Measurements from ENCODE around the gene CCDC142.

The CCDC142 gene

DNA sequence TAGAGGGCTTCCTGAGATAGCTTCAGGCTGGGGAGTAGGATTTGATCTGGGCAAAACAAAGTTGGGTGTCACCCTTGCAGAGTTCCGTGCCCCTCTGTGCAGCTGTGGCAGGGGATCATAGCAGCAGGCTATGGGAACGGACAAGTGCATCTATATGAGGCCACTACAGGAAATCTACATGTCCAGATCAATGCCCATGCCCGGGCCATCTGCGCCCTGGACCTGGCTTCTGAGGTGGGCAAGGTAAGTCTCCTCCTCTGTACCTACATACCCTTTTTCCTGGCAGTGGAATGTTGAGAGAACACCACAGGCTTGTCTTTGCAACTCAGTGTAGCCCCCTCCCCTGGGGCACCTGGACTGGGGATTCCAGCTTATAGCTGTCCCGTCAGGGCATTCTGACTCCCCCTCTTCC, 57.8 kb downstream of the CCDC142 start:
- no peak overlapping the region for H3K27ac ChIP-seq
- no peak for TF ChIP-seq CTCF (IDR thresholded peaks at IDR 0.05)
- DNase-seq (ENCODE audit: low spot score): no peak
- no peak overlapping the region for H3K4me3 ChIP-seq

DNA sequence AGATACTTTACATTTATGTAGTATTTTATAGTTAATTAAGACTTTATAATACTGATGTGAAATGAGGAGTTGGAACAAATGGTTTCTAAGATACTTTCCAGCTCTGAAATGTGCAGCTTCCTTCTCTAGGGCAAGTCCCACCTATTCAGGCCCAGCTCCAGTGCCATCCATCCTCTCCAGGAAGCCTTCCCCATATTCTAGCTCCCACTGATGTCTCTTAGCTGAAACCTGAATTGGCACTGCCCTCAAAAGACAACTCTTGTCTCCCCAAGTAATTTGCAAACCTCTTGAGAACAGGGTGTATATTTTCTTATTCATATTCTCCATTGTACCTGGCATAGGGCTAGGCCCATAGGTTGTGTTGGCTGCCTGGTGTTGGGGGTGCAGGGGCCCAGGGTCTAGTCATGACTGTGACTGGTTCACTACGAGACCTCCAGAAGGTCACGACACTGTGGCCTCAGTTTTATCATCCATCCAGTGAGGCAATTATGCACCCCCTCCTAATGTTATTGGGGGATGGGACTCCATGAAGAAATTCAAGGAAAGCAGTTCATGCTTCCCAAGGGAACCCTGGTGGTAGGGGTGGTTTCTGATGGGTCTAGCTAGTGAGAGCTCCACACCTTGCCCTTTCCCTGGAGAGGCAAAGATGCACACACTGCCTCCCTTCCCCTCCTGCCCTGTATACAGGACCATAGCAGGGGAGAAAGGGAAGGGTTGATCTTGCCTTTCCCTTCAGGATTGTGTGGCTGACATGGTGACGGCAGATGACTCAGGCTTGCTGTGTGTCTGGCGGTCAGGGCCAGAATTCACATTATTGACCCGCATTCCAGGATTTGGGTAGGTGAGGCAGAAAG, 58.4 kb downstream of the CCDC142 start:
- DNase-seq (ENCODE audit: low spot score): no peak
- H3K27ac ChIP-seq: no peak overlapping the region
- H3K4me3 ChIP-seq: no peak overlapping the region
- TF ChIP-seq CTCF (IDR thresholded peaks at IDR 0.05): no peak
